CD4-positive, alpha-beta T cell treated with Interleukin-4 for 1 hour (primary cell): Measurements from ENCODE around the gene ATG5.
A peak's percentile ranks its signal among the peaks of the same experiment; 100 is the strongest.
"Not testable (repeated sequence)": the region's sequence is repeated elsewhere in the genome, so short reads cannot be mapped to it uniquely, and the experiment has no call there.

Source experiments
- DNase-seq, 2 donors: peaks; one replicate each; pipeline ENCODE4 v3.0.0-alpha.2; 2020 to 2022

The ATG5 gene

GRCh38 chr6:106256201-106256968 lies 69.2 kb downstream of the ATG5 start:
- no peak for DNase-seq

- DNase-seq: no peak
These were observed 70.3 kb downstream of the ATG5 start for GRCh38 chr6:106255306-106255705.

DNA sequence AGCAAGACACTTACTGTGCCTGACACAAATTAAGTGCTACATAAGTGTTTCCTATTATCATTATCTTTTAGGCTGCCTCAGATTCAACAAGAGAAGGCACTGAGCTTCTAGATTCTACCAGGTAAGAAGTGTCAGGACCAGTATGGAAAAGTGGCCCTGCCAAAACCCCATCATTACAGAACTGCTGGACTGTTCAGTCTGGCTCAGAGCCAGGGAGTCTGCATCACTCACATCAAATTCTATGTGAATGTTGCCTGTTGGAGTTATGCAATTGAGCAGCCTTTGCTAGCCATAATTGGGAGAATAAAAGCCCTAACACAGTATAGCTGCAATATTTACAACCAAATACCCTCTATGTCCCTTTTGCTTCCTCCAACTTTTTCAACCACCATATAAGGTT lies 70.9 kb downstream of the ATG5 start:
- no peak for DNase-seq

GRCh38 chr6:106253731-106254130 lies 71.8 kb downstream of the ATG5 start:
- DNase-seq: no peak

- DNase-seq: no peak
These were observed 72.4 kb downstream of the ATG5 start for GRCh38 chr6:106253172-106253571.

DNA sequence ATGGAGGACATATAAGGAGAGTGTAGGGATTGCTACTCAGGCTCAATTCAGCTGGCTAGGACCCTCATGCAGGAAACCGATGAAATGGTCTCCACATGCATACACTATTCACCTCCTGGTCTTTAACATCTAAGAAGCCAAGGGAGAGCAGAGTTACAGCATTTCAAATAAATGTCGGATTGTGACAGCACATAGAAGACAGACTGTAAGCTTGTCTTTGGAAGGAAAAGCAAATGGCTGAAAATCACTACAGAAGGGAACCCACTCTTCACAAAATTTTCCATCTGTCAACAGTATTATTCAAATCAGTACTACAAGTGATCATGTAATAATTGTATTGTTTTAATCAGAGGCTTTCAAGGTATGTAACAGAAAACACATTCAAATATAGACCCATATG lies 72.9 kb downstream of the ATG5 start:
- DNase-seq: no peak

DNA sequence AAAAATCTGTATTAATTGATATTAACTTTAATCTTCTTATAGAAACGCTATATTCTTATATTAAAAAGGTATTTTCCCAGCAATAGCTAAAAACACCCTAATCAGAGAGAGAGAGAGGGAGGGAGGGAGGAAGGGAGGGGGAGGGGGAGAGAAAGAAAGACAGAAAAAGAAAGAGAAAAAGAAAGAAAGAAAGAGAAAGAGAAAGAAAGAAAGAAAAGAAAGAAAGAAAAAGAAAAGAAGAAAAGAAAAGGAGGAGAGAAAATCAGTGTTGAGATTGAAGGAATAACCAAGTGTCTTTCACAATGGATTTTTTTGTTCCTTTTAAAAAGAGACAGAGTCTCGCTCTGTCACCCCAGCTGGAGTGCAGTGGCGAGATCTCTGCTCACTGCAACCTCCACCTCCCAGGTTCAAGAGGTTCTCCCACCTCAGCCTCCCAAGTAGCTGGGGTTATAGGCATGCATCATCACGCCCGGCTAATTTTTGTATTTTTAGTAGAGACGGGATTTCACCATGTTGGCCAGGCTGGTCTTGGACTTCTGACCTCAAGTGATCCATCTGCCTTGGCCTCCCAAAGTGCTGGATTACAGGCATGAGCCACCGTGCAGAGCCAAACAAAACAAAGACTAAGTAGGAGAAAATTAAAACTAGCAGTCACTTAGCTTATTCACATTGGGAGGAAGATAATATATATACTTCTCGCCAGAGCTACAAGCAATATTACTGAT lies 73.9 kb downstream of the ATG5 start:
- DNase-seq: not testable (repeated sequence)

DNA sequence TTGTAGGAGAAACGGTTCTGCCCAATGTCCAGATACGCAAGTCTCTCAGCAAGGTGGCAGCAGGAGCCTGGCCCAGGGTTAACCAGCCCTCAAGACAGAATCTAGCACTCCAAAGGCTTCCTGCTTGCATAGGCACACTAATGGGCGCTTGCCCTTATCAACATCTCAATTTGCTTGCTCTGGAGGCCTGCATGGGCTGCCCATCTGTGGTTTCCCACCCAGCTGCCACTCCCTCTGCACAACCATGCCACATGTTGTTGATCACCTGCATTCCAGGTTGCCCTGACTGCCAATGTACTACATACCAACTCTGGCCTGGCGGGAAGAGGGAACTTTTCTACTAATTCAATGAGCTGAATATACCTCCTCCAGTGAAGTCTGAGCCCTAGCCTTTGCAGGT lies 74.6 kb downstream of the ATG5 start:
- DNase-seq: no peak

DNA sequence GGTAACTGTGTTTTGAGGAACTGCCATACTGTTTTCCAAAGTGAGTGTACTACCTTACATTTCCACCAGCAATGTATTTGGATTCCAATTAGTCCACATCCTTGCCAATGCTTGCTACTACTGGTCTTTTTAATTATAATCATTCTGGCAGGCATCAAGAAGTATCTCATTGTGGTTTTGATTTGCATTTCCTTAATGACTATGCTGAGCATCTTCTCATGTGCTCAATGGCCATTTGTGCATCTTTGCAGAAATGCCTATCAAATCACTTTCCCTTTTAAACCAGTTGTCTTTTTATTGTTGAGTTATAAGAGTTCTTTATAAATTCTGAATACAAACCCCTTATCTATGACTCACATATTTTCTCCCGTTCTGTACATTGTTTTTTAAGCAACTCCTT lies 75.9 kb downstream of the ATG5 start:
- no peak for DNase-seq

- DNase-seq: peak in 1 of 2 donors; percentile 10
These were observed 77.8 kb downstream of the ATG5 start for GRCh38 chr6:106247733-106248132.

DNA sequence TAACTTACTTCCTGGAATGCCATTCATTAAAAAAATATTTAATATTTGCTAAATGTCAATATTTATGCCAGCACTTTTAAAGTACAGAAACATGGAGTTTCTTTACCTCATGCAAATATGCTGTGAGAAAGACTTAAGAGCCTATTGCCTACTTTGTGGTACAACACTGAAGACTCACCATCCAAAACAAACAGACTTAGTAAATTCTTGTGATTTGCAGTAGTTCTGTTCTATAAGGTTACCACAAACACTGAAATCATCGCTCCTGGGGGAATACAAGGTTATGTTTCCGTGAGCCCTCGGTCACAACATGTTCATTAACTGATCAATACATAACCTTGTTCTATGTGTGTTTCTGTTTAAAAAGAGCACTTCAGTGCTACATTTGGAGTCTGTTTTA lies 78.3 kb downstream of the ATG5 start:
- no peak for DNase-seq

- DNase-seq: no peak
These were observed 80.6 kb downstream of the ATG5 start for GRCh38 chr6:106244931-106245330.

- no peak for DNase-seq
These were observed 81.0 kb downstream of the ATG5 start for GRCh38 chr6:106244521-106244920.

DNA sequence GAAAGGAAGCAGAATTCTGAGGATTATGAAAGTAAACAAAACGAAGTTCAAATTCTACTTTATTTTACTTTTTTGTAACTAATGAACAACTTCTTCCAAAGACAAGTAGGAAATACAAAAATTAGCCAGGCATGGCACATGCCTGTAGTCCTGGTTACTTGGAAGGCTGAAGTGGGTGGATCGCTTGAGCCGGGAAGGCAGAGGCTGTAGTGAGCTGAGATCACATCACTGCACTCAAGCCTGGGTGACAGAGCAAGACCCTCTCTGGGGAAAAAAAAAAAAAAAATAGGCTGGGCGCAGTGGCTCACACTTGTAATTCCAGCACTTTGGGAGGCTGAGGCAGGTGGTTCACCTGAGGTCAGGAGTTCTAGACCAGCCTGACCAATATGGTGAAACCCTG lies 82.3 kb downstream of the ATG5 start:
- DNase-seq: no peak

DNA sequence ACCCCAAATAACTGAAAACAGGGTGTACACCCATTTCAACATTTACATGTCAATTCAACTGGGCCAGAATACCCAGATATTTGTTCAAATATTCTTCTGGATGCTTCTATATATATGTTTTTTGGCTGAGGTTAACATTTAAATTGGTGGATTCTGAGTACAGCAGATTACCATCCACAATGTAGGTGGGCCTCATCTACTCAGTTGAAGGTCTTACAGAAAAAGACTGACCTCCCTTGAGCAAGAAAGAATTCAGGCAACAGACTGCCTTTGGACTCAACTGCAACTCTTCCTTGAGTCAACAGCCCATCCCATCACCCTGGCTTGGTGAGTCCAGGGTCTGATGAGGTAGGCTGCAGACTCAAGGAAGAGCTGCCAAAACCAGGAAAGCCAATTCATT lies 84.1 kb downstream of the ATG5 start:
- DNase-seq: no peak

GRCh38 chr6:106237286-106237685 lies 88.3 kb downstream of the ATG5 start:
- DNase-seq: no peak

DNA sequence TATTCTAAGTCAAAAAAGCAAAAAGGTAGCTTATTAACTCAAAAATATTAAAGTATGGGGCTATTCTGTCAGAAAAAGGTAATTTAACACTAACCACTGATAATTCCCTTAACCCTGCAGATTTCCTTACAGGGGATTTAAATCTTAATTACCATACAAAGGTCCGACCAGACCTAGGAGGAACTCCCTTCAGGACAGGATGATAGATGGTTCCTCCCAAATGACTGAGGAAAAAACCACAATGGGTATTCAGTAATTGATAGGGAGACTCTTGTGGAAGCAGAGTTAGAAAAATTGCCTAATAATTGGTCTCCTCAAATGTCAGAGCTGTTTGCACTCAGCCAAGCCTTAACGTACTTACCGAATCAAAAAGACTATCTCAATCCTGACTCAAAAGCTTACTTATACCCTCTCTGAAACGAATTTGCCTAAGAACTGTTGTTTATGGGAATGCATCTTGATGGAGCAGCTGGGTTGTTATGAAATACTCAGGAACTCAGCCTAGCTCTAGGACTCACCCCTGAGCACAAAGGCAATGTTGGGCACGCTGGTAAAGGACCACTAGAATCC lies 95.6 kb downstream of the ATG5 start:
- not testable (repeated sequence) for DNase-seq

GRCh38 chr6:106227612-106228507 lies 97.7 kb downstream of the ATG5 start:
- DNase-seq: no peak

- no peak for DNase-seq
These were observed 98.9 kb downstream of the ATG5 start for GRCh38 chr6:106226676-106227075.

DNA sequence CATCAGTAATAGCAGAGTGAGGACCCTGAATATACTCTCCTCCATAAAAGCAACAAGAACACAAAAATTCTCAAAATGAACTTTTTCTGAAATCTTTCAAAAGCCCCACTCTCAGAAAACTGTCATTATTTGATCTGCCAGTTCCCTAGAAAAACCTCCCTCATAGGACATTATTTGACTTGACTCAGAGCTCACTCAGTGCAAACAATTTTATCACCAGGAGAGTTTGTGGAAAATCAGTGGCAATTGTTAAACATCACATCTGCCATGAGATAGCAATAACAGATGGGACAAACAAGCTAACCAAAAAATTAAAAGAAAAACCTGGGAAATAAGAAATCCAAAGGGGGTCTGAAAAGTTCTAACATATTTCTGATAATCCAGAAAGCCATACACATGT lies 100.0 kb downstream of the ATG5 start:
- DNase-seq: no peak

- DNase-seq: peak; percentile 74 to 83
These were observed 102.1 kb downstream of the ATG5 start for GRCh38 chr6:106223300-106223930.

DNA sequence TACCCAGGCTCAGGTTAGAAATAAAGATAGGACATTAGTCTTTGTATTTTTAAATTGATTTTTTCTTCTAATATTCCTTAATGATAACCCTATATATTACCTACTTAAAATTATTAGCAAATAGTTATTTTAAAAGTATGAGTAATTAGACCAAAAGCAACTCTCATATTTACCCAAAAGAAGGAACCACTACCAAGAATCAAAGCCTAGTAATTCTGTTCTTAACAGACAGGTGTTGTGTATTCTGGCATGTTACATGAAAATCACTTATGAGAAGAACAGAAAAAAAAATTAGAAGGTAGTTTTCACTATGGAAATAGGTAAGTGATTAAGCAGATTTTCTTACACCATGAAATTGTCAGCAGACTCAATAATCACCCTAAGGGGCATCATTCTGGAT lies 105.1 kb downstream of the ATG5 start:
- DNase-seq: no peak

- no peak for DNase-seq
These were observed 109.0 kb downstream of the ATG5 start for GRCh38 chr6:106216527-106216926.
